Measurements from ENCODE around the gene APP.
"Not testable (repeated sequence)": the region's sequence is repeated elsewhere in the genome, so short reads cannot be mapped to it uniquely, and the experiment has no call there.

APP gene

DNA sequence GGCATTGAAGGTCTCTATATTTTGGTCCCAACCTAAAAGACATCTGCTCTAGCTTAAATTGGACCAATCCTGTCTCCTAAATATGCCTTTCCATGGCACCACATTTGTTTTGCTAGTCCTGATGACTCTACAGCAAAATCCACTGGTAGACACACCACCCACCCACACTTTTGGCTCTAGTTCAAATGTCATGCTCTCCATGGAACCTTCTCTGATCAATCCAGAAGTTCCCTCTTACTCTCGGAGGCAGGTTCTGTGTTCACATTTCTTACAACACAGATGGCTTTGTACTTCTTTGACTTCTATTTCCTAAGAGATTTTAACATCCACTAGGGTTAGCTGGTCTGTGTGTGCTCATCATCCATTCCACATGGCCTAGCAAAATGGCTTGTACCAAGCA, 151.3 kb downstream of the APP start:
- DNase-seq (ENCODE audit: low read depth) = no peak

DNA sequence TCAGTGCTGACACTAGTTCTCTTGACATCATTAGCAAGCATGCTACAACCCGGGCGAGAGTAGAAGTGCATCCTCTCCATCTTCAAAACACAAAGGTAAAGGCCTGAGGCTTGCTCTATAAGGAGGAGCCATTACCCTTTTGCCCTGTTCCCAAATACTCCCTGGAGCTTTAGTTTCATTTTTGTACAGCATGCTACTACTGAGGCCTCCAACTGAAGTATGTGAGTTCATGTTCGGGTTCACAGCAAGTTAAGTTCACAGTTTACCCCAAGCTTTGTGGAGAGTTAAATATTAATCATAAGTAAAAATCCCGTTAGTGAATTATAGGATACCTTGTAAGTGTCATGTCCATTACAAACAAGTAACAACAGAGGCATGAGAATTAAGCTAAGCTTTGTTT, 156.6 kb downstream of the APP start:
- no peak for DNase-seq (ENCODE audit: low read depth)

- DNase-seq (ENCODE audit: low read depth) = not testable (repeated sequence)
Observed at GRCh38 chr21:26012482-26012881, 158.1 kb downstream of the APP start.

GRCh38 chr21:26011292-26011940, 159.2 kb downstream of the APP start:
- DNase-seq (ENCODE audit: low read depth) = no peak

GRCh38 chr21:26007951-26008498, 162.5 kb downstream of the APP start:
- DNase-seq (ENCODE audit: low read depth) = peak; percentile 40

DNA sequence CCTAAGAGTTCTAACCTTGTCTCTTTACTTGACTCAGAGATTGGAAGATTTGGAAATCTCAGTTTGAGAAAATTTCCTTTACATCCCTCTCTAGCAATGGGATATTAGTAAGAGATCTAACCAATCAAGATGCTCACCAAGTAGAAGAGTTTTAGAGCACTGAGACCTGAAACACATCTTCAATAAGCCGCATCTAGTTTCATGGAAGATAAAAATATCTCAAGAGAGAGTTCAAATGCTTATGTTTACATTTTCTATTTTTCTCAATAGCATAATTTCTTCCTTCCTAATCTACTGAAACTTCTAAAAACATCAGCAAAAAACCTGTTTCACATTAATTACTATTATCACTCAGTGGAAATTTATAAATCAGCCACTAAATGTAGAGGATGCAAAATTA, 165.1 kb downstream of the APP start:
- no peak for DNase-seq (ENCODE audit: low read depth)

- no peak for DNase-seq (ENCODE audit: low read depth)
Observed at GRCh38 chr21:26003404-26003803, 167.2 kb downstream of the APP start.

DNA sequence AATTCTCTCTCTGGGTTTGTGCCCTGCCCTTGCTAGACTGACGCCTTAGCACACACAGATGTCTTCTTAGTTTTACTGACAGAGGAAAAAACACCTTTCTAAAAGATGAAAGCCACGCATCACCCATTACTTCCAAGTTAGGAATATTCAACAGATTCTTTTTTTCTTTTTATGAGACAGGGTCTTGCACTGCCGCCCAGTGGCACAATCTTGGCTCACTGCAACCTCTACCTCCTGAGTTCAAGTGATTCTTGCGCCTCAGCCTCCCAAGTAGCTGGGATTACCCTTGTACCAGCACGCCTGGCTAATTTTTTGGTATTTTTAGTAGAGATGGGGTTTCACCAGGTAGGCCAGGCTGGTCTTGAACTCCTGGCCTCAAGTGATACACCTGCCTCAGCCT, 169.2 kb downstream of the APP start:
- DNase-seq (ENCODE audit: low read depth) = no peak

GRCh38 chr21:25999921-26000582, 170.5 kb downstream of the APP start:
- no peak for DNase-seq (ENCODE audit: low read depth)

- no peak for DNase-seq (ENCODE audit: low read depth)
Observed at GRCh38 chr21:25997788-25998611, 172.6 kb downstream of the APP start.

DNA sequence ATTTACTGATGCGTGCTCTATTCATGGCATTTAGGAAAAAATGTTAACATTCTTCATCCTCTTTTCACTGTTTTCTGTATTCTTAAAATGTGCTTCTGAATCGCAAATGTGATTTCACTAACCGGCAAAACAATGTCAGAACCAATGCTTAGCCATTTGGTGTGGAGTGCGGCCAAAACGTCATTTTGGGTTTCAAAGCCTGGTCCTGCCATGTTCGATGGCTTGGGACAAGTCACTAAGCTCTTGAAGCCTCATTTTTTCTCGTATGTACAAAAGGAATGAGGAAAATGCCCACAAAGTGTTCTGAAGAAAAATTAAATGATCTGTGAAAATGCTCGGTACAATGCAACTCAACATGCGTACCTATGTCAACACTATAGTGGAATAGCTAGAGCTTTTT, 175.3 kb downstream of the APP start:
- no peak for DNase-seq (ENCODE audit: low read depth)

- DNase-seq (ENCODE audit: low read depth) = no peak
Observed at GRCh38 chr21:25994758-25995163, 175.8 kb downstream of the APP start.

- no peak for DNase-seq (ENCODE audit: low read depth)
Observed at GRCh38 chr21:25988738-25989137, 181.8 kb downstream of the APP start.

GRCh38 chr21:25987531-25987930, 183.0 kb downstream of the APP start:
- DNase-seq (ENCODE audit: low read depth) = no peak

GRCh38 chr21:25986928-25987327, 183.6 kb downstream of the APP start:
- DNase-seq (ENCODE audit: low read depth) = no peak

DNA sequence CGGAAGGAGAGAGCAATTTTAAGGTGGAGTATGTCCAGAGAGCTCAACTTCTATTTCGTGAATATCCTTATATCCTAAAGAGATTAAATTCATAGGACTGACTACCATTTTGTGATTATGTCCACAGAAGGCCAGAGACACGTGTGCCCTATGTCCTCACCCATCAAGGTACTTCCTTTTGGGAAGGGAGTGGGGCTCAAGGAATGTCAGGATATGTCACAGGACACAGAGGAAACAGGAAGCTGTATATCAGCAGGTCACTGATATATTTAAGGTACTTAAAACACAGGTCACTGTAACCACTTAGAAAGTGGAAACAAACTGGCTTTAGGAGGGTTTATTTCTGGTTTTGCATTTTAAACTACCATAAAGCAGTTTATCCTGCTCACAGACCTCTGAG, 184.6 kb downstream of the APP start:
- DNase-seq (ENCODE audit: low read depth) = no peak

GRCh38 chr21:25984538-25984937, 186.0 kb downstream of the APP start:
- no peak for DNase-seq (ENCODE audit: low read depth)

- no peak for DNase-seq (ENCODE audit: low read depth)
Observed at GRCh38 chr21:25983745-25984144, 186.8 kb downstream of the APP start.

DNA sequence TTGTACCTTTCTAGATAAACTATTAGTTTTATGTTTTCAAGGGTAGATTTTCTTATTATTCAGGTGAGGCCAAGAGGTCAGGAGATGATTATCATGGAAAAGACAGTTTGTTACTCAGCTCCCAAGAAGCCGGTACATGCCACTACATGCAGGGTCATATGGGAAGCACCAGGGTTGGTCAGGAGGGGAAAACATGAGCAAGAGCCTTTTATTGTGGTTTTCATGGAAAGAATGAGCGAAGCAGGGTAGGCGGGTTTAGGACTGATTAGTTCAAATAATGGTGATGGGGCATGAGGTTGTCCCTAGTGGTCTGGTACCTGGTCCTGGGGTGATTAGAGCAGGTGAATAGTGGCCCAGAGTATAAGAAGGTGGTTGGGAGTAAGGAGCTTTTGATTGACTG, 189.9 kb downstream of the APP start:
- no peak for DNase-seq (ENCODE audit: low read depth)

DNA sequence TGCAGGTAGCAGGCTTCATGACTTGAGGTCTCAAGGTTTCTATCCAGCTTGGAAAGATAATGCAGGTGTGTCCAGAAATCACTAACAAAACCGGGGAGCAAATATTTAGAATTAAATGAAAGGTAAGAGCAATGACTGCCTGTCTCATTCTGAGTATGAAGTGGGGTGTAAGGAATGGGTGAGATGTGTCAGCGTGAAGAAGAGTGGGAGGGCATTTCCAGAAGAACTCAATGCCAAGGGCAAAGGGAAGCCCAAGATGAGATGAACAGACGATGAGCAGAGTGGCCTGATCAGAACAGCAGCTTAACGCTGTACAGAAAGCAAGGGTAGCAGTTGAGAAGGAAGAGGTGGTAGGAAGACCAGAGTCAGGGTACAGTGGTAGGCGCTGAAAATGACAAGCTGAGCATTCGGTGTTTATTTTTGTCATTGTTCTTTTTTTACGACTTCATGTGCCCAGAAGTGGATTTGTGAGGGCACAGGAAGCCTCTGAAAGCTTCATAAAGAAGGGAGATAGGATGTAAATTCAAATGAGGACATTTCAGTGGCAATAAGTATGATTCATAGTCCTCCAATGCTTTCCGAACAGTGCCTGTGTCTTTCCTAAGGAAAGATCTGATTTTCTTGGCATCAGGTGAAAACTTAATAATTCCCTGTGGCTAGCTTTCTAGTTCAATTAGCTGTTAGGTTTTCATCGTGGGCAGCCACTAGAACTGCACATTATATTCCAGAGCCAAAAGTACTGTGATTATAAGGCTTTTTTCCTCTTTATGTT, 190.5 kb downstream of the APP start:
- DNase-seq (ENCODE audit: low read depth) = no peak

DNA sequence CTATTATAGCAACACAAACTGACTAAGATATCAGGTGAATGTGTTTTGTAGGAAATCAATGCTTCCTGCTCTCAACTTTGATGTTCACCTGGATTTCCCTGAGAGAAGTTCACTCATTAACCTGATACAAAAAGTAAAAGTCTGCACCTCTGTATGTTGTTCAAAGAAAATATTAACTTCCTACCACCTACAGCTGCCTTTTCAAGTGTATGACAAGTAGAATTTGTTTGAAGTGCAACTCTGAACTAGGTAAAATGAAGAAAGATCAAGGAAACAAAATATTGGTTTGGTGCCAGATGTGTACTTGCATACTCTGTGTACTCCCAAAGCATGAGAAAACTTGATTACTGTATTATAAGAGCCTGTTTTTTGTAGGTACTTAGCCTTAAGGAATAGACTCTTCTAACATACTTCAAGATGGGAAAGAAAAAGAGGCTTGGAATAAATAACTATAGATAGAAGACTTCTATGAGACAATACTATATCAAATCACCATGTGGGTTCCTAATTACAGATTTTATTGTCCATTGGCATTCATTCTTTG, 193.4 kb downstream of the APP start:
- DNase-seq (ENCODE audit: low read depth) = no peak

GRCh38 chr21:25974964-25975363, 195.6 kb downstream of the APP start:
- DNase-seq (ENCODE audit: low read depth) = no peak
